ENCODE measurements around the gene TMEM214. TPM values are rescaled to one million over a fixed set of nuclear protein-coding genes. Genes with fewer than 3 reads are reported as not detected.

The TMEM214 gene
- total RNA-seq, 1 experiment from 2014 or later: 77.8 TPM

DNA sequence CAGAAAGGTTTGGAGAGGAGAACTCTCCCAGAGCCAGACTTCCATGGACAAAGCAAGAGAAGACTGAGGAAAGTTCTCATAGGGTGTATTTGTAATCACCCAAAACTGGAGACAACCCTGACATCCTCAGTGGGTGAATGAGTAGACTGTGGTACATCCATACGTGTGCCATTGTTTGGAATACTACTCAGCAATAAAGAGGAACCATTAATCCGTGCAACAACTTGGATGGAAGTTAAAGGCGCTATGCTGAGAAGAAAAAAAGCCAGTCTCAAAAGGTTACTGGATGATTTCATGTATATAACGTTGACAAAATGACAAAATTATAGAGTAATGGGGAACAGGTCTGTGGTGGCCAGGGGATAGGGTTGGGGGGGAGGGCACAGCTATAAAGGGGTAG lies 24.1 kb upstream of the TMEM214 start:
- peaks cover 11% of the 10 kb centered on the region for H3K4me1 ChIP-seq (ENCODE audit: control insufficient read depth, insufficient read depth, low read length)
- no peak overlapping the region for H3K27ac ChIP-seq (ENCODE audit: low read length)
- H3K9me3 ChIP-seq (ENCODE audit: control insufficient read depth, insufficient read depth, low read depth, low read length): no peaks in the 10 kb centered on the region
- ChIA-PET POLR2A (no interaction called here), CTCF (no interaction called here)
- BruUV-seq (replicated peaks): no TSS peak
- no peaks in the 10 kb centered on the region for H3K27me3 ChIP-seq (ENCODE audit: control insufficient read depth, insufficient read depth, low read length)
- TF ChIP-seq TCF7L2 (IDR thresholded peaks at IDR 0.05; ENCODE audit: low read depth, low read length) (no peak), POLR2AphosphoS5 (IDR thresholded peaks at IDR 0.05; ENCODE audit: low read depth, low read length) (no peak), SIN3A (IDR thresholded peaks at IDR 0.05; ENCODE audit: borderline replicate concordance, insufficient read depth, low read depth, low read length) (no peak)
- TF ChIP-seq, protein P1, sequence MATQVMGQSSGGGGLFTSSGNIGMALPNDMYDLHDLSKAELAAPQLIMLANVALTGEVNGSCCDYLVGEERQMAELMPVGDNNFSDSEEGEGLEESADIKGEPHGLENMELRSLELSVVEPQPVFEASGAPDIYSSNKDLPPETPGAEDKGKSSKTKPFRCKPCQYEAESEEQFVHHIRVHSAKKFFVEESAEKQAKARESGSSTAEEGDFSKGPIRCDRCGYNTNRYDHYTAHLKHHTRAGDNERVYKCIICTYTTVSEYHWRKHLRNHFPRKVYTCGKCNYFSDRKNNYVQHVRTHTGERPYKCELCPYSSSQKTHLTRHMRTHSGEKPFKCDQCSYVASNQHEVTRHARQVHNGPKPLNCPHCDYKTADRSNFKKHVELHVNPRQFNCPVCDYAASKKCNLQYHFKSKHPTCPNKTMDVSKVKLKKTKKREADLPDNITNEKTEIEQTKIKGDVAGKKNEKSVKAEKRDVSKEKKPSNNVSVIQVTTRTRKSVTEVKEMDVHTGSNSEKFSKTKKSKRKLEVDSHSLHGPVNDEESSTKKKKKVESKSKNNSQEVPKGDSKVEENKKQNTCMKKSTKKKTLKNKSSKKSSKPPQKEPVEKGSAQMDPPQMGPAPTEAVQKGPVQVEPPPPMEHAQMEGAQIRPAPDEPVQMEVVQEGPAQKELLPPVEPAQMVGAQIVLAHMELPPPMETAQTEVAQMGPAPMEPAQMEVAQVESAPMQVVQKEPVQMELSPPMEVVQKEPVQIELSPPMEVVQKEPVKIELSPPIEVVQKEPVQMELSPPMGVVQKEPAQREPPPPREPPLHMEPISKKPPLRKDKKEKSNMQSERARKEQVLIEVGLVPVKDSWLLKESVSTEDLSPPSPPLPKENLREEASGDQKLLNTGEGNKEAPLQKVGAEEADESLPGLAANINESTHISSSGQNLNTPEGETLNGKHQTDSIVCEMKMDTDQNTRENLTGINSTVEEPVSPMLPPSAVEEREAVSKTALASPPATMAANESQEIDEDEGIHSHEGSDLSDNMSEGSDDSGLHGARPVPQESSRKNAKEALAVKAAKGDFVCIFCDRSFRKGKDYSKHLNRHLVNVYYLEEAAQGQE (IDR thresholded peaks at IDR 0.05; ENCODE audit: insufficient read depth in 1 of 2, low read depth in 2 of 2, low read length in 1 of 2): no peak
- TF ChIP-seq, protein P2, sequence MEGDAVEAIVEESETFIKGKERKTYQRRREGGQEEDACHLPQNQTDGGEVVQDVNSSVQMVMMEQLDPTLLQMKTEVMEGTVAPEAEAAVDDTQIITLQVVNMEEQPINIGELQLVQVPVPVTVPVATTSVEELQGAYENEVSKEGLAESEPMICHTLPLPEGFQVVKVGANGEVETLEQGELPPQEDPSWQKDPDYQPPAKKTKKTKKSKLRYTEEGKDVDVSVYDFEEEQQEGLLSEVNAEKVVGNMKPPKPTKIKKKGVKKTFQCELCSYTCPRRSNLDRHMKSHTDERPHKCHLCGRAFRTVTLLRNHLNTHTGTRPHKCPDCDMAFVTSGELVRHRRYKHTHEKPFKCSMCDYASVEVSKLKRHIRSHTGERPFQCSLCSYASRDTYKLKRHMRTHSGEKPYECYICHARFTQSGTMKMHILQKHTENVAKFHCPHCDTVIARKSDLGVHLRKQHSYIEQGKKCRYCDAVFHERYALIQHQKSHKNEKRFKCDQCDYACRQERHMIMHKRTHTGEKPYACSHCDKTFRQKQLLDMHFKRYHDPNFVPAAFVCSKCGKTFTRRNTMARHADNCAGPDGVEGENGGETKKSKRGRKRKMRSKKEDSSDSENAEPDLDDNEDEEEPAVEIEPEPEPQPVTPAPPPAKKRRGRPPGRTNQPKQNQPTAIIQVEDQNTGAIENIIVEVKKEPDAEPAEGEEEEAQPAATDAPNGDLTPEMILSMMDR (IDR thresholded peaks at IDR 0.05): no peak
- H3K4me3 ChIP-seq (ENCODE audit: low read depth in 2 of 2, low read length in 2 of 2): no peak overlapping the region
- no peaks in the 10 kb centered on the region for H3K36me3 ChIP-seq (ENCODE audit: control insufficient read depth, insufficient read depth, low read length)
- ATAC-seq (no peak), DNase-seq (ENCODE audit: low read depth, low spot score) (no peak)
- intact Hi-C loops (cut with micrococcal nuclease; ENCODE audit: unreplicated experiment): no loop called here
- in situ Hi-C loops (cut with HindIII; ENCODE audit: low pct_unique_long_range_greater_than_20kb, low sequenced_read_pairs): no loop called here

DNA sequence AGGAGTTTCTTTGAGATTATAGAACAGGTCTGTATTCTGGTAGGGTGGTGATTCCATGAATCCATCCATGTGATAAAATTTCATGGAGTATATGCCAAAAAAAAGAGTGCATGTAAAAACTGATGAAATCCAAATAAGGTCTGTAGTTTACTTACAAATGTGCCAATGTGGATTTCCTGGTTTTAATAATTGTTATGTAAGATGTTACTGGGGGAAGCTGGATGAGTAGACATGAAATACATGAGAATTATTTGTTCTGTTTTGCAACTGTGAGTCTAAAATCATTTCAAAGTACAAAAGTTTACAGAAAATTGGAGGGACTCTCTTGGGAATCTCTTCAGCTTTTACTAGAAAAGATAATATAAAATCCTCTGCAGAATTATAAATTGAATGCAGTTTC lies 23.7 kb upstream of the TMEM214 start:
- H3K9me3 ChIP-seq (ENCODE audit: control insufficient read depth, insufficient read depth, low read depth, low read length): no peaks in the 10 kb centered on the region
- no peaks in the 10 kb centered on the region for H3K36me3 ChIP-seq (ENCODE audit: control insufficient read depth, insufficient read depth, low read length)
- ChIA-PET CTCF (no interaction called here), POLR2A (no interaction called here)
- H3K27me3 ChIP-seq (ENCODE audit: control insufficient read depth, insufficient read depth, low read length): no peaks in the 10 kb centered on the region
- no peak for DNase-seq (ENCODE audit: low read depth, low spot score)
- H3K4me1 ChIP-seq (ENCODE audit: control insufficient read depth, insufficient read depth, low read length): peaks cover 11% of the 10 kb centered on the region
- intact Hi-C loops (cut with micrococcal nuclease; ENCODE audit: unreplicated experiment) (no loop called here), in situ Hi-C loops (cut with HindIII; ENCODE audit: low pct_unique_long_range_greater_than_20kb, low sequenced_read_pairs) (no loop called here)
- no peak overlapping the region for H3K4me3 ChIP-seq (ENCODE audit: low read depth in 2 of 2, low read length in 2 of 2)
- TF ChIP-seq, protein P2 (IDR thresholded peaks at IDR 0.05): no peak
- TF ChIP-seq POLR2AphosphoS5 (IDR thresholded peaks at IDR 0.05; ENCODE audit: low read depth, low read length) (no peak), SIN3A (IDR thresholded peaks at IDR 0.05; ENCODE audit: borderline replicate concordance, insufficient read depth, low read depth, low read length) (no peak), TCF7L2 (IDR thresholded peaks at IDR 0.05; ENCODE audit: low read depth, low read length) (no peak)
- TF ChIP-seq, protein P1 (IDR thresholded peaks at IDR 0.05; ENCODE audit: insufficient read depth in 1 of 2, low read depth in 2 of 2, low read length in 1 of 2): no peak
- no TSS peak for BruUV-seq (replicated peaks)
- no peak overlapping the region for H3K27ac ChIP-seq (ENCODE audit: low read length)
- no peak for ATAC-seq
